Measurements from ENCODE around the gene SCUBE1.

Gene SCUBE1

DNA sequence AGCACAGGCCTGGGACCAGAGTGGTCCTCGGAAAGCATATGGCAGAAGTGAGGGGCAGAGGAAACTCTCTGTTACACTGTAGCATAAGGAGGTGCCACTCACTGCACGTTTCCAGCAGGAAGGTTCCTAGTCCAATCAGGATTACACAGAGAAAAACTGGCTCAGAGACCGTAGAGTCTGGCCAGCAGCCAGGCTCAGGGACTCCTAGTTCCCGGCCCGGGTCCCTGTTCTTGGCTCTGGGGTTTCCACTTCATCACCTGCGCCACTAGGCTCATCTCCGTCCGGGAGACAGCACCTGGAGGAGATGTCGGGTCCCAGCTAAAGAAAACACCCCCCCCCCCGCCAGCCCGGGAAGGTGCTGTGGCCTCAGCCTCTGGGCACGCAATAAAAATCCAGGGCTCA lies 157.3 kb downstream of the SCUBE1 start:
- WGBS (ENCODE audit: extremely low coverage, insufficient coverage, insufficient read length): no CpG with 5 or more reads among the region's 12 CpGs
- H3K4me3 ChIP-seq (ENCODE audit: low read depth, low read length): no peak overlapping the region
- H4K91ac ChIP-seq (ENCODE audit: low read depth, low read length): no peak overlapping the region
- H3K4me1 ChIP-seq (ENCODE audit: control insufficient read depth in 1 of 2, insufficient read depth in 2 of 2, low read length in 2 of 2): peaks cover 6 to 12% of the 10 kb centered on the region in 2 experiments
- peak in 1 of 2 donors; percentile 7 for DNase-seq
- no peak overlapping the region for H3K27ac ChIP-seq (ENCODE audit: low read depth, low read length)
- H3K9ac ChIP-seq (ENCODE audit: low read length): no peak overlapping the region
- H3K27me3 ChIP-seq (ENCODE audit: insufficient read depth, low read length): no peaks in the 10 kb centered on the region
- H2BK12ac ChIP-seq (ENCODE audit: low read length): no peak overlapping the region
- no peak overlapping the region for H3K4ac ChIP-seq (ENCODE audit: low read depth, low read length)
- peak overlapping the region; percentile 96 for H3K4me2 ChIP-seq (ENCODE audit: low read length)
- peak overlapping the region; percentile 1 for H4K8ac ChIP-seq (ENCODE audit: low read depth, low read length)
- no peak overlapping the region for H3K14ac ChIP-seq (ENCODE audit: low read length)
- no peak overlapping the region for H3K18ac ChIP-seq (ENCODE audit: low read length)
- H2BK5ac ChIP-seq (ENCODE audit: low read depth, low read length, poor library complexity): no peak overlapping the region
- H3K79me1 ChIP-seq (ENCODE audit: low read length): peaks cover 9% of the 10 kb centered on the region
- H4K12ac ChIP-seq (ENCODE audit: low read depth, low read length): no peak overlapping the region
- H3K9me3 ChIP-seq (ENCODE audit: insufficient read depth, low read depth, low read length): peaks cover 3% of the 10 kb centered on the region
- H3K79me2 ChIP-seq (ENCODE audit: control insufficient read depth, insufficient read depth, low read length, poor library complexity): peaks cover 9% of the 10 kb centered on the region
- H2BK120ac ChIP-seq (ENCODE audit: insufficient read depth, low read length, poor library complexity): no peak overlapping the region
- no peak overlapping the region for H2AK5ac ChIP-seq (ENCODE audit: low read length)
- H3K36me3 ChIP-seq (ENCODE audit: control insufficient read depth in 1 of 2, insufficient read depth in 2 of 2, low read length in 2 of 2): peaks cover 3 to 9% of the 10 kb centered on the region in 2 experiments
- no peak overlapping the region for H3K23ac ChIP-seq (ENCODE audit: low read length)
- H2AFZ ChIP-seq (ENCODE audit: insufficient read depth, low read length, poor library complexity): no peak overlapping the region

DNA sequence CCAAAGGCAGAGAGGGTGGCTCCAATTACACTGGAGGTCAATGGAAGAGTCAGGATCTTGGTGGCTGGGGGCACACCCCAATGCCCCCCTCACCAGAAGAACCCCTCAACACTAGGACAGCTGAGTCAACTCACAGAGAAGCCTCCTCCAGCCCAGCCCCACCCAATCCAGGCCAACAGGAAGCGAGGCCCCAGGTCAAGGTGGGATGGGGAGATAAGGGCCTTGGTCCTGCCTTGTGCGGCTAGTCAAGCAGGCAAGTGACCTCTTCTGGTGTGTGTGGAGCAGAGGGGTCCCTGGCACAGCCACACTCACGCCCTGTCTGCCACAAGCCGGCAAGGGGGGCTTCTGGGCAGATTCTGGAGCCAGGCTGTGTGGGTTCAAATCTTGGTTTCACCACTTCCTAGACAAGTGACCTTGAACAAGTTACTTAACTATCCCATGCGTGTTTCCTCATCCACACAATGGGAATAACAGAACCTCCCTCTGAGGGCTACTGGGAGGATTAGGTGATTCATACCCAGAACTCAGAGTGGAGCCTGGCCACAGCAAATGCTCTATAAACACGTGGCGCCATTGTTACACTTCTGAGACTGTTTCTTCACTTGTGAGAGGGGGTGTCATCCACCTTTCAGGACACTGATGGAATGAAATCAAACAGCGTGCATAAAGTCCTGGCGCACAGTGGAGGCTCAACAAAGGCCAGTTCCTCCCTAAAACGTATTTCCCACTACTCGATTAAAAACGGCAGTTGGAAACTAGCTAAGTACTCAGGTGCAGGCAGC lies 159.5 kb downstream of the SCUBE1 start:
- H3K4me1 ChIP-seq (ENCODE audit: control insufficient read depth in 1 of 2, insufficient read depth in 2 of 2, low read length in 2 of 2): peaks cover 6 to 12% of the 10 kb centered on the region in 2 experiments
- H3K27ac ChIP-seq (ENCODE audit: low read depth, low read length): no peak overlapping the region
- peaks cover 2% of the 10 kb centered on the region for H3K9me3 ChIP-seq (ENCODE audit: insufficient read depth, low read depth, low read length)
- H3K18ac ChIP-seq (ENCODE audit: low read length): no peak overlapping the region
- H3K27me3 ChIP-seq (ENCODE audit: insufficient read depth, low read length): no peaks in the 10 kb centered on the region
- no peak overlapping the region for H3K14ac ChIP-seq (ENCODE audit: low read length)
- H2BK12ac ChIP-seq (ENCODE audit: low read length): no peak overlapping the region
- no peak for DNase-seq
- H3K9ac ChIP-seq (ENCODE audit: low read length): no peak overlapping the region
- no peak overlapping the region for H2BK120ac ChIP-seq (ENCODE audit: insufficient read depth, low read length, poor library complexity)
- no peak overlapping the region for H3K4ac ChIP-seq (ENCODE audit: low read depth, low read length)
- H4K12ac ChIP-seq (ENCODE audit: low read depth, low read length): no peak overlapping the region
- H3K79me1 ChIP-seq (ENCODE audit: low read length): peaks cover 9% of the 10 kb centered on the region
- H2AK5ac ChIP-seq (ENCODE audit: low read length): no peak overlapping the region
- H4K8ac ChIP-seq (ENCODE audit: low read depth, low read length): no peak overlapping the region
- H4K91ac ChIP-seq (ENCODE audit: low read depth, low read length): no peak overlapping the region
- H3K4me3 ChIP-seq (ENCODE audit: low read depth, low read length): no peak overlapping the region
- WGBS (ENCODE audit: extremely low coverage, insufficient coverage, insufficient read length): no CpG with 5 or more reads among the region's 12 CpGs
- H3K4me2 ChIP-seq (ENCODE audit: low read length): no peak overlapping the region
- H2BK5ac ChIP-seq (ENCODE audit: low read depth, low read length, poor library complexity): no peak overlapping the region
- H3K36me3 ChIP-seq (ENCODE audit: control insufficient read depth in 1 of 2, insufficient read depth in 2 of 2, low read length in 2 of 2): peaks cover 21 to 27% of the 10 kb centered on the region in 2 experiments
- no peak overlapping the region for H2AFZ ChIP-seq (ENCODE audit: insufficient read depth, low read length, poor library complexity)
- no peak overlapping the region for H3K23ac ChIP-seq (ENCODE audit: low read length)
- H3K79me2 ChIP-seq (ENCODE audit: control insufficient read depth, insufficient read depth, low read length, poor library complexity): peaks cover 9% of the 10 kb centered on the region

GRCh38 chr22:43182726-43183125 lies 160.4 kb downstream of the SCUBE1 start:
- Histone ChIP-seq H4K91ac (ENCODE audit: low read depth, low read length) (no peak overlapping the region), H3K4me2 (ENCODE audit: low read length) (no peak overlapping the region), H3K27me3 (ENCODE audit: insufficient read depth, low read length) (no peaks in the 10 kb centered on the region), H3K4me1 (ENCODE audit: control insufficient read depth in 1 of 2, insufficient read depth in 2 of 2, low read length in 2 of 2) (peaks cover 6 to 12% of the 10 kb centered on the region in 2 experiments), H3K9me3 (ENCODE audit: insufficient read depth, low read depth, low read length) (peaks cover 2% of the 10 kb centered on the region), H3K18ac (ENCODE audit: low read length) (no peak overlapping the region), H3K79me2 (ENCODE audit: control insufficient read depth, insufficient read depth, low read length, poor library complexity) (peaks cover 7% of the 10 kb centered on the region), H3K27ac (ENCODE audit: low read depth, low read length) (no peak overlapping the region), H3K4ac (ENCODE audit: low read depth, low read length) (no peak overlapping the region), H2AK5ac (ENCODE audit: low read length) (no peak overlapping the region), H3K4me3 (ENCODE audit: low read depth, low read length) (no peak overlapping the region), H2BK12ac (ENCODE audit: low read length) (no peak overlapping the region), H4K8ac (ENCODE audit: low read depth, low read length) (no peak overlapping the region), H3K14ac (ENCODE audit: low read length) (no peak overlapping the region), H3K23ac (ENCODE audit: low read length) (no peak overlapping the region), H3K36me3 (ENCODE audit: control insufficient read depth in 1 of 2, insufficient read depth in 2 of 2, low read length in 2 of 2) (peaks cover 21 to 30% of the 10 kb centered on the region in 2 experiments), H2BK120ac (ENCODE audit: insufficient read depth, low read length, poor library complexity) (no peak overlapping the region), H4K12ac (ENCODE audit: low read depth, low read length) (no peak overlapping the region), H3K79me1 (ENCODE audit: low read length) (peaks cover 7% of the 10 kb centered on the region), H2BK5ac (ENCODE audit: low read depth, low read length, poor library complexity) (no peak overlapping the region), H3K9ac (ENCODE audit: low read length) (no peak overlapping the region), H2AFZ (ENCODE audit: insufficient read depth, low read length, poor library complexity) (no peak overlapping the region)
- WGBS (ENCODE audit: extremely low coverage, insufficient coverage, insufficient read length): no CpG with 5 or more reads among the region's 17 CpGs
- no peak for DNase-seq

DNA sequence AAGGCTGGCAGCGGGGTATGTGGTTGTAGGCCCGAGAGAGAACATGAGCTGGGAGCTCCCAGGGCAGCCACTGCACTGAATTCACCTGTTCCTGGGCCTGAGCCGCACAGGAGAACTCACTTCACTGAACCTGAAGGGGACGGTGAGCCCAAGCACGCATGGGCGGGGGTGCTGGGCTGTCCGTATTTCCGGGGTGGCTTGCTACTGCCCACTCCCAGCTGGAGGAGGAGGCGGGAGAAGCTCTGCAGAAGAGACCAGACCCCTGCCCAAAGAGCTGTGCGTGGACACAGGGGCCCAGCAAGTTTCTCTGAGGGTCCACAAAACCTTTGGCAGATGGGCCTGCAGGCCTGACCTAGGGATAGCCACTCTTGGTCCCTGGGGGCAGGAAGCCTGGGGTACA lies 161.1 kb downstream of the SCUBE1 start:
- no peak overlapping the region for H4K8ac ChIP-seq (ENCODE audit: low read depth, low read length)
- H2BK5ac ChIP-seq (ENCODE audit: low read depth, low read length, poor library complexity): no peak overlapping the region
- no CpG with 5 or more reads among the region's 10 CpGs for WGBS (ENCODE audit: extremely low coverage, insufficient coverage, insufficient read length)

More for the DNA sequence above, 161.1 kb downstream of the SCUBE1 start:
- Histone ChIP-seq H2AK5ac (ENCODE audit: low read length) (no peak overlapping the region), H3K4ac (ENCODE audit: low read depth, low read length) (no peak overlapping the region), H3K14ac (ENCODE audit: low read length) (no peak overlapping the region), H3K4me2 (ENCODE audit: low read length) (no peak overlapping the region), H3K4me1 (ENCODE audit: control insufficient read depth in 1 of 2, insufficient read depth in 2 of 2, low read length in 2 of 2) (peaks cover 6 to 12% of the 10 kb centered on the region in 2 experiments), H3K27me3 (ENCODE audit: insufficient read depth, low read length) (no peaks in the 10 kb centered on the region), H3K9me3 (ENCODE audit: insufficient read depth, low read depth, low read length) (peaks cover 2% of the 10 kb centered on the region), H3K9ac (ENCODE audit: low read length) (no peak overlapping the region), H3K23ac (ENCODE audit: low read length) (no peak overlapping the region), H3K36me3 (ENCODE audit: control insufficient read depth in 1 of 2, insufficient read depth in 2 of 2, low read length in 2 of 2) (peaks cover 21 to 33% of the 10 kb centered on the region in 2 experiments), H2AFZ (ENCODE audit: insufficient read depth, low read length, poor library complexity) (no peak overlapping the region), H4K12ac (ENCODE audit: low read depth, low read length) (no peak overlapping the region), H3K18ac (ENCODE audit: low read length) (no peak overlapping the region), H3K79me2 (ENCODE audit: control insufficient read depth, insufficient read depth, low read length, poor library complexity) (peaks cover 6% of the 10 kb centered on the region), H3K79me1 (ENCODE audit: low read length) (peaks cover 5% of the 10 kb centered on the region), H2BK12ac (ENCODE audit: low read length) (no peak overlapping the region), H3K4me3 (ENCODE audit: low read depth, low read length) (no peak overlapping the region), H3K27ac (ENCODE audit: low read depth, low read length) (no peak overlapping the region), H4K91ac (ENCODE audit: low read depth, low read length) (no peak overlapping the region), H2BK120ac (ENCODE audit: insufficient read depth, low read length, poor library complexity) (no peak overlapping the region)
- DNase-seq: no peak
